ENCODE data around the gene BRSK2. TPM values are rescaled to one million over a fixed set of nuclear protein-coding genes. Genes with fewer than 3 reads are reported as not detected.
A peak's percentile ranks its signal among the peaks of the same experiment; 100 is the strongest.

The BRSK2 gene
- total RNA-seq, 1 experiment from 2014 or later, result 0.55 TPM

GRCh38 chr11:1360835-1361357, 28.8 kb upstream of the BRSK2 start:
- peaks cover 26% of the 10 kb centered on the region for H3K4me1 ChIP-seq (replicated peaks)
- H3K36me3 ChIP-seq, result no peaks in the 10 kb centered on the region
- no peak overlapping the region for H3K4me3 ChIP-seq
- H3K9me3 ChIP-seq (replicated peaks), result no peaks in the 10 kb centered on the region
- no peak overlapping the region for H3K27ac ChIP-seq
- no peak for DNase-seq (ENCODE audit: low read depth in 1 of 2, low spot score in 2 of 2)
- no peaks in the 10 kb centered on the region for H3K27me3 ChIP-seq (replicated peaks)

DNA sequence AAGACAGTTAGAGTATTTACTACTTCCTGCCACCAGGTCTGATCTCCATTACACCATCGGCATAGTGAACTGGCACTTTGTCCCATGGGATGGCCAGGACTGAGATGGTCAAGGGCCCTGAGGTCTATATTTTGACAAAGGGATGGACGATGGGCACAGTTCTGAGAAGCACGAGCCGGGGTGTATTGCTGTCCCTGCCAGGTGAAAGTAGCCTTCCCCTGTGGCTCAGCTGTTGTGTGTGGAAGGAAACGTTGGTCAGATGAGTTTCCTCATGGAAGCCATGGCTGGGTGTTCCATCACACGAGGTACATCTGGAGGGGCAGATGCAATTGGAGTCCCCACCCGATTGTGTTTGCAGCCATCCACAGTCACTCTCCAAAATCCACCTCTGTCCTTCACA, 27.9 kb upstream of the BRSK2 start:
- Histone ChIP-seq H3K36me3 (no peaks in the 10 kb centered on the region), H3K27me3 (replicated peaks) (no peaks in the 10 kb centered on the region), H3K4me3 (no peak overlapping the region), H3K4me1 (replicated peaks) (peaks cover 16% of the 10 kb centered on the region), H3K9me3 (replicated peaks) (no peaks in the 10 kb centered on the region), H3K27ac (no peak overlapping the region)
- no peak for DNase-seq (ENCODE audit: low read depth in 1 of 2, low spot score in 2 of 2)

- Histone ChIP-seq H3K9me3 (replicated peaks) (no peaks in the 10 kb centered on the region), H3K4me1 (replicated peaks) (peaks cover 5% of the 10 kb centered on the region), H3K27ac (no peak overlapping the region), H3K4me3 (no peak overlapping the region), H3K36me3 (no peaks in the 10 kb centered on the region), H3K27me3 (replicated peaks) (no peaks in the 10 kb centered on the region)
- DNase-seq (ENCODE audit: low read depth in 1 of 2, low spot score in 2 of 2), result no peak
These were observed 22.0 kb upstream of the BRSK2 start for GRCh38 chr11:1367721-1368120.

DNA sequence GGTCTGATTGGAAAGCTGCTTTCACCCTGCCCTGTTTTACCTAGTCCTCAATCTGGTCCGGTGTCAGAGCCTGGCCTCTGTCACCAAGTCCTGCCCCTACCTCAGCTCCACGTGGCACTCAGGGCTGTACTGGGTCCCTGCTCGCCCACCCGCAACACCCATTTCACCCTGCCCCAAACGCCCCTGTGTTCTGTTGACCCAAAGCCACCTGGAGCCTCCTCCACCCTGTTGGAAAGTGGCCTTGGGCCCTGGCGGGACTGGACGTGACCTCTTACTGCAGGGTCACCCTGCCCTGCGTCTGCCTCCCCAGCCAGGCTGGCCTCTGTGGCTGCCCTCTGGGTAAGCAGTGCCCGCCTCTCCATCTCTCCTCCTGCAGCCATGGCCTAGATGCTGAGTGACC, 21.5 kb upstream of the BRSK2 start:
- no peak for DNase-seq (ENCODE audit: low read depth in 1 of 2, low spot score in 2 of 2)
- H3K36me3 ChIP-seq, result no peaks in the 10 kb centered on the region

GRCh38 chr11:1368966-1369365, 20.8 kb upstream of the BRSK2 start:
- Histone ChIP-seq H3K27ac (no peak overlapping the region), H3K27me3 (replicated peaks) (no peaks in the 10 kb centered on the region), H3K36me3 (no peaks in the 10 kb centered on the region), H3K9me3 (replicated peaks) (no peaks in the 10 kb centered on the region), H3K4me1 (replicated peaks) (peaks cover 13% of the 10 kb centered on the region), H3K4me3 (no peak overlapping the region)
- DNase-seq (ENCODE audit: low read depth in 1 of 2, low spot score in 2 of 2), result no peak

More for the DNA sequence above, 21.5 kb upstream of the BRSK2 start:
- H3K27ac ChIP-seq, result no peak overlapping the region
- no peak overlapping the region for H3K4me3 ChIP-seq
- H3K27me3 ChIP-seq (replicated peaks), result no peaks in the 10 kb centered on the region
- peaks cover 8% of the 10 kb centered on the region for H3K4me1 ChIP-seq (replicated peaks)
- no peaks in the 10 kb centered on the region for H3K9me3 ChIP-seq (replicated peaks)

- H3K4me3 ChIP-seq, result no peak overlapping the region
- no peaks in the 10 kb centered on the region for H3K9me3 ChIP-seq (replicated peaks)
- H3K4me1 ChIP-seq (replicated peaks), result peaks cover 18% of the 10 kb centered on the region
- no peak overlapping the region for H3K27ac ChIP-seq
- no peaks in the 10 kb centered on the region for H3K36me3 ChIP-seq
- no peaks in the 10 kb centered on the region for H3K27me3 ChIP-seq (replicated peaks)
- DNase-seq (ENCODE audit: low read depth in 1 of 2, low spot score in 2 of 2), result no peak
These were observed 20.2 kb upstream of the BRSK2 start for GRCh38 chr11:1369371-1370005.

DNA sequence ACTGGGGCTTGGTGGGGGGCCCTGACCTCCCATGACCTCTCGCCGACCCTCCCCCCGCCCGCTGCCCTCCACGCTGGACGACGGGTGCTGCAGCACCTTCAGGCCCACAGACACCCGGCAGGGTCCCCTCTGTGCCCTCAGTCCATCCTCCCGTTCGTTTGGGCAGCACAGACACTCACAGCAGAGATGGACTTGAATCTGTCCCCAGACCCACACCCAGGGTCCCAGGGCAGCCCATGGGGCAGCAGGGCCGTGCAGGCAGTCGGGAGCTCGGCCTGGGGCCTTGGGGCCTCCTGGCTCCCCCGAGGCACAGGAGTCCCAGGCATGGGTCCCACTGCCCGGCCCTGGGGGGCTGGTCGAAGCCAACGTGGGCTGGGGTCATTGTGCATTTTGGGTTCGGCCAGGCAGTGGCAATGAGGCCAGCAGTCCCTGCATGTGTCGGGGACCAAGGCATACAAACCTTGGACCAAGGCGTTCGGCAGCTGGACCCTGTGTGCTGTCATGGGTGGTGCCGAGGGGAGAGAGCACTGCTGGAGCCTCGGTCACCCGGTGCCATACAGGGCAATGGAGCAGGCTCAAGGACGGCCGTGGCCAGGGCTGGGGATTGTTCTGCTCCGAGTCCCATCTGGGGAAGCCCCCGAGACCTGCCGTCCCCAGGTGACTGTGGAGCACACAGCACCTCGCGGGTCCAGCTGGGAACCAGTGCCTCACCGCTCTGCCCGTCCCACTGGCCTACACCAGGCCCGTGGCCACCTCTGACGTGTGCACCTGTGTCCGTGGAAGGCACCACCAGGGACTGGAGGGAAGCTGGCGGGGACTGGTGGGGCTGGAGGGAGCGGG, 19.3 kb upstream of the BRSK2 start:
- H3K36me3 ChIP-seq, result no peaks in the 10 kb centered on the region
- H3K27ac ChIP-seq, result no peak overlapping the region
- no peak for DNase-seq (ENCODE audit: low read depth in 1 of 2, low spot score in 2 of 2)
- no peak overlapping the region for H3K4me3 ChIP-seq
- no peaks in the 10 kb centered on the region for H3K27me3 ChIP-seq (replicated peaks)
- no peaks in the 10 kb centered on the region for H3K9me3 ChIP-seq (replicated peaks)
- H3K4me1 ChIP-seq (replicated peaks), result peaks cover 19% of the 10 kb centered on the region

- Histone ChIP-seq H3K9me3 (replicated peaks) (no peaks in the 10 kb centered on the region), H3K4me1 (replicated peaks) (peaks cover 19% of the 10 kb centered on the region), H3K36me3 (no peaks in the 10 kb centered on the region), H3K4me3 (no peak overlapping the region), H3K27me3 (replicated peaks) (no peaks in the 10 kb centered on the region), H3K27ac (no peak overlapping the region)
- DNase-seq (ENCODE audit: low read depth in 1 of 2, low spot score in 2 of 2), result no peak
These were observed 18.8 kb upstream of the BRSK2 start for GRCh38 chr11:1371026-1371325.

DNA sequence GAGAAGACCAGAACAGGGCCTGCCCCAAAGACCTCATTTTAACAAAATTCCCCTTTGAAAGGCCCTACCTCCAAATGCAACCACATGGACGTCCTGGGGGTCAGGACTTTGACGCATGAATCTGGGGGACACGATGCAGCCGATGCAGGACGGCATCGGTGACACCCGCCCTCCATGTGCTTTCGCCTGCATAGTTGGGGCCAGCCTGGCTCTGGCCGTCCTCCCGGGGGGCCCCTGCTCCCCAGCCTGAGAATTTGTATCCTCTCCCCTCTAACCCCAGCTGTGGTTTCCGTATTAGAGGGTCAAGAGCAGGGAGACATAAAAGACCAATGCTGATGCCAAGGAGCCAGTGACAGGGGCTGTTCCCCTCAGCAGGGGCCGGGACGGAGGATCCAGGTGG, 18.4 kb upstream of the BRSK2 start:
- H3K9me3 ChIP-seq (replicated peaks), result no peaks in the 10 kb centered on the region
- DNase-seq (ENCODE audit: low read depth in 1 of 2, low spot score in 2 of 2), result no peak
- H3K27me3 ChIP-seq (replicated peaks), result no peaks in the 10 kb centered on the region
- no peaks in the 10 kb centered on the region for H3K36me3 ChIP-seq
- peaks cover 19% of the 10 kb centered on the region for H3K4me1 ChIP-seq (replicated peaks)
- no peak overlapping the region for H3K4me3 ChIP-seq
- no peak overlapping the region for H3K27ac ChIP-seq

DNA sequence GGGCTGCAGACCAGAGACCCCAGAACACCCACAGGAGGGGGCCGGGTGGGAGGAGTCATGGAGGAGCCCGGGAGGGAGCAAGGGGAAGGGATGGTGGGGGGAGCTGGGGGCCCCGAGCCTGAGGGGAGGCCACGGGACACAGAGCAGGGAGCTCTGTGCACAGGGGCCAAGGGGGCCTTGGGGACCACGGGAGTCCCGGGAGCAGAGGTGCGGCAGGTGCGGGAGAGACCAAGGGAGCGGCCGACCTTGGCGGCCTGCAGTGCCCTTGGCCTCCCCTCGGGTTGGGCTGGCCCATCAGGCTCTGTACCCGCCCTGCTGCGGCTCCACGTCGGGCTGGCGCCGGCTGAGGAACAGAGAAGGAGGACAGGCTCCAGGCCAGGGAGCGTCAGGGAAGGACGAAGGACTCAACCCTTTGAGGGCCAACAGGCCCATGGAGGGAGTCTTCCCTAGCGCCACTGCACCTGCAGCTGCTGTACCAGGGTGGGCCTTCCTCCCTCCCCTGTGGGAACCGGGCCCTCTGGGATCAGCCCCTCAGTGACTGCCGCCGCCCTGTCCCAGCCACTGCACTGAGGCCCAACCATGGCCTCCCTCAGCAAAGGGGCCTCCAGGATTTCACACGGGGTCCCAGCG, 17.8 kb upstream of the BRSK2 start:
- Histone ChIP-seq H3K4me3 (no peak overlapping the region), H3K9me3 (replicated peaks) (no peaks in the 10 kb centered on the region), H3K4me1 (replicated peaks) (peaks cover 19% of the 10 kb centered on the region), H3K27ac (no peak overlapping the region), H3K36me3 (no peaks in the 10 kb centered on the region), H3K27me3 (replicated peaks) (no peaks in the 10 kb centered on the region)
- no peak for DNase-seq (ENCODE audit: low read depth in 1 of 2, low spot score in 2 of 2)

DNA sequence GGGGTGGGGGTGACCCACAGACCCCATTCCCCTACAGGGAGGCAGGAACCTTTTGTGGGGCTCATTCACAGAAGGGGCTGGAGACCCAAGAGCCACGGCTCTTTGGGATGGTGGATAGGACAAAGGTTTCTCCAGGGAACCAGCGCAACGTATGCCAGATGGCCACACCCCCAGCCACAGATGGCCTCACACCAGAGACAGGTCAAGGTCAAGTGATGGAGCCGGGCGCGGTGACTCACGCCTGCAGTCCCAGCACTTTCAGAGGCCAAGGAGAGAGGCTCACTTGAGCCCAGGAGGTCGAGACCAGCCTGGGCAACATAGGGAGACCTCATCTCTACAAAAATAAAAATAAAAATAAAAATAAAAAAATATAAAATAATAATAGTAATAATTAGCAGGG, 17.1 kb upstream of the BRSK2 start:
- no peak for DNase-seq (ENCODE audit: low read depth in 1 of 2, low spot score in 2 of 2)
- H3K27ac ChIP-seq, result no peak overlapping the region
- no peak overlapping the region for H3K4me3 ChIP-seq
- H3K27me3 ChIP-seq (replicated peaks), result no peaks in the 10 kb centered on the region
- H3K9me3 ChIP-seq (replicated peaks), result no peaks in the 10 kb centered on the region
- H3K4me1 ChIP-seq (replicated peaks), result peaks cover 19% of the 10 kb centered on the region
- no peaks in the 10 kb centered on the region for H3K36me3 ChIP-seq

GRCh38 chr11:1373536-1374214, 16.1 kb upstream of the BRSK2 start:
- Histone ChIP-seq H3K9me3 (replicated peaks) (no peaks in the 10 kb centered on the region), H3K27ac (peak overlapping the region; percentile 24), H3K4me1 (replicated peaks) (peaks cover 19% of the 10 kb centered on the region), H3K27me3 (replicated peaks) (no peaks in the 10 kb centered on the region), H3K4me3 (no peak overlapping the region), H3K36me3 (no peaks in the 10 kb centered on the region)
- peak; percentile 57 to 77 for DNase-seq (ENCODE audit: low read depth in 1 of 2, low spot score in 2 of 2)

- Histone ChIP-seq H3K4me3 (no peak overlapping the region), H3K9me3 (replicated peaks) (no peaks in the 10 kb centered on the region), H3K27ac (no peak overlapping the region), H3K4me1 (replicated peaks) (peaks cover 19% of the 10 kb centered on the region), H3K27me3 (replicated peaks) (no peaks in the 10 kb centered on the region), H3K36me3 (no peaks in the 10 kb centered on the region)
- no peak for DNase-seq (ENCODE audit: low read depth in 1 of 2, low spot score in 2 of 2)
These were observed 14.4 kb upstream of the BRSK2 start for GRCh38 chr11:1375161-1375954.

All from SJSA1 (cell line).